Measurements from ENCODE around the gene SLC38A3.

Gene SLC38A3

DNA sequence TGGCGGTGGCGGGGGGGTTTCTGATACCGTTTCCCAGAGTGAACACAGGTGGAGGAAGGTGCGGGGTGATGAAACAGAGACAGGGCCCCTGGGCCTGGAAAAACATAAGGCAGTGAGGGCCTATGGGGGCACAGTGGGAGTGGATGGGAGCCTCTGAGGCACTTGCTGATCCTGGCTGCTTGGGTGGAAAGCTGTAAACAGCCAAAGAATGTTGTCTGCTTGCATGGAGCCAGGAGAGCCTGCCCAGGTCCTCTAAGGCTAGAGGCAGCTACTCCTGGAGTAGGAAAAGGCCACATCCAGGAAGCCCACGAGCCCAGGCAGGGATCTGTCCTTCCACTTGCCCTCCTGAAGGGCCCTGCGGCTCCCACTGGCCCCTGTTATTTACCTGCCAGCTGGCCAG is 60.9 kb downstream of the SLC38A3 start:
- no peak for TF ChIP-seq REST (IDR thresholded peaks at IDR 0.05; ENCODE audit: low read depth)
- TF ChIP-seq TEAD4 (IDR thresholded peaks at IDR 0.05), result no peak
- TF ChIP-seq TAF1 (IDR thresholded peaks at IDR 0.05; ENCODE audit: low read depth), result no peak
- no peak for TF ChIP-seq MAX (IDR thresholded peaks at IDR 0.05)
- TF ChIP-seq CREB1 (IDR thresholded peaks at IDR 0.05; ENCODE audit: low read depth), result no peak
- no peak for TF ChIP-seq FOXM1 (IDR thresholded peaks at IDR 0.05; ENCODE audit: borderline replicate concordance, low read depth)
- TF ChIP-seq, protein P1, sequence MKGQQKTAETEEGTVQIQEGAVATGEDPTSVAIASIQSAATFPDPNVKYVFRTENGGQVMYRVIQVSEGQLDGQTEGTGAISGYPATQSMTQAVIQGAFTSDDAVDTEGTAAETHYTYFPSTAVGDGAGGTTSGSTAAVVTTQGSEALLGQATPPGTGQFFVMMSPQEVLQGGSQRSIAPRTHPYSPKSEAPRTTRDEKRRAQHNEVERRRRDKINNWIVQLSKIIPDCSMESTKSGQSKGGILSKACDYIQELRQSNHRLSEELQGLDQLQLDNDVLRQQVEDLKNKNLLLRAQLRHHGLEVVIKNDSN (IDR thresholded peaks at IDR 0.05), result no peak
- TF ChIP-seq YY1 (IDR thresholded peaks at IDR 0.05; ENCODE audit: low read depth), result no peak
- no peak for TF ChIP-seq EP300 (IDR thresholded peaks at IDR 0.05; ENCODE audit: borderline replicate concordance)
- no peak for TF ChIP-seq NFIC (IDR thresholded peaks at IDR 0.05)
- no peak for TF ChIP-seq CEBPB (IDR thresholded peaks at IDR 0.05)
- no peak for TF ChIP-seq TCF12 (IDR thresholded peaks at IDR 0.05; ENCODE audit: low read depth)
- TF ChIP-seq EGR1 (IDR thresholded peaks at IDR 0.05), result no peak
- no peak for TF ChIP-seq ZBTB7A (IDR thresholded peaks at IDR 0.05; ENCODE audit: low read depth)
- no peak for TF ChIP-seq RAD21 (IDR thresholded peaks at IDR 0.05; ENCODE audit: low read depth)

GRCh38 chr3:50266836-50267235 is 61.8 kb downstream of the SLC38A3 start:
- TF ChIP-seq EGR1 (IDR thresholded peaks at IDR 0.05) (no peak), RAD21 (IDR thresholded peaks at IDR 0.05; ENCODE audit: low read depth) (no peak), MAX (IDR thresholded peaks at IDR 0.05) (no peak), FOXM1 (IDR thresholded peaks at IDR 0.05; ENCODE audit: borderline replicate concordance, low read depth) (no peak), REST (IDR thresholded peaks at IDR 0.05; ENCODE audit: low read depth) (no peak), ZBTB7A (IDR thresholded peaks at IDR 0.05; ENCODE audit: low read depth) (no peak), NFIC (IDR thresholded peaks at IDR 0.05) (no peak), TAF1 (IDR thresholded peaks at IDR 0.05; ENCODE audit: low read depth) (no peak), TCF12 (IDR thresholded peaks at IDR 0.05; ENCODE audit: low read depth) (no peak), EP300 (IDR thresholded peaks at IDR 0.05; ENCODE audit: borderline replicate concordance) (no peak), TEAD4 (IDR thresholded peaks at IDR 0.05) (no peak), CREB1 (IDR thresholded peaks at IDR 0.05; ENCODE audit: low read depth) (no peak), YY1 (IDR thresholded peaks at IDR 0.05; ENCODE audit: low read depth) (no peak), CEBPB (IDR thresholded peaks at IDR 0.05) (no peak)
- TF ChIP-seq, protein P1 (IDR thresholded peaks at IDR 0.05), result no peak; the same call in 1 of the 2 replicates

- TF ChIP-seq, protein P1 (IDR thresholded peaks at IDR 0.05), result no peak
- TF ChIP-seq MAX (IDR thresholded peaks at IDR 0.05) (peak; percentile 63), TEAD4 (IDR thresholded peaks at IDR 0.05) (peak; percentile 69), EP300 (IDR thresholded peaks at IDR 0.05; ENCODE audit: borderline replicate concordance) (peak; percentile 72), FOXM1 (IDR thresholded peaks at IDR 0.05; ENCODE audit: borderline replicate concordance, low read depth) (peak; percentile 20), TCF12 (IDR thresholded peaks at IDR 0.05; ENCODE audit: low read depth) (peak; percentile 87), TAF1 (IDR thresholded peaks at IDR 0.05; ENCODE audit: low read depth) (peak; percentile 33; the same call in 1 of the 2 replicates), REST (IDR thresholded peaks at IDR 0.05; ENCODE audit: low read depth) (no peak), ZBTB7A (IDR thresholded peaks at IDR 0.05; ENCODE audit: low read depth) (peak; percentile 99), EGR1 (IDR thresholded peaks at IDR 0.05) (peak; percentile 55), NFIC (IDR thresholded peaks at IDR 0.05) (peak; percentile 70), CEBPB (IDR thresholded peaks at IDR 0.05) (no peak), CREB1 (IDR thresholded peaks at IDR 0.05; ENCODE audit: low read depth) (no peak), YY1 (IDR thresholded peaks at IDR 0.05; ENCODE audit: low read depth) (0 out of 2 replicates have a peak, but pooled peaks have one; percentile 24)
Observed at GRCh38 chr3:50267280-50267913, 62.3 kb downstream of the SLC38A3 start.
